Measurements from ENCODE around the gene PNPO.

Gene PNPO

GRCh38 chr17:47996201-47996600, 54.8 kb downstream of the PNPO start:
- DNase-seq (ENCODE audit: low read depth in 1 of 2, low spot score in 1 of 2) = no peak

DNA sequence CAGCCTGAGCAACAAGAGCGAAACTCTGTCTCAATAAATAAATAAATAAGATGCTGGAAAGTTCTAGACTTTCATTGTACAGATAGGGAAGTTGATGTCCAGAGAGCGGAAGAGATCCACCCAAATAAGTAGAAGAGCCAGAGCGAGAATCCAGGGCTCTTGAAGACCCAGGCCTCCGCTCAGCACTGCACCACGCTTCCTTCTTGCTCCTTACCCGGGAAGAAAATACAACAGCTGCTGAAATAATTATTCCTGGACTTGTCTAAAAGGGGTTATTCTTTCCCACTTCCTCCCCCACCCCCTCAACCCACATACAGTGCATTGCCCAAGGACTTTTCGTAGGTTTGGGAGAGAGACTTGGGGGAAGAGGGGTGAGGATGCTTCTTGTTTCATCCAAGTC, 56.2 kb downstream of the PNPO start:
- DNase-seq (ENCODE audit: low read depth in 1 of 2, low spot score in 1 of 2) = no peak

DNA sequence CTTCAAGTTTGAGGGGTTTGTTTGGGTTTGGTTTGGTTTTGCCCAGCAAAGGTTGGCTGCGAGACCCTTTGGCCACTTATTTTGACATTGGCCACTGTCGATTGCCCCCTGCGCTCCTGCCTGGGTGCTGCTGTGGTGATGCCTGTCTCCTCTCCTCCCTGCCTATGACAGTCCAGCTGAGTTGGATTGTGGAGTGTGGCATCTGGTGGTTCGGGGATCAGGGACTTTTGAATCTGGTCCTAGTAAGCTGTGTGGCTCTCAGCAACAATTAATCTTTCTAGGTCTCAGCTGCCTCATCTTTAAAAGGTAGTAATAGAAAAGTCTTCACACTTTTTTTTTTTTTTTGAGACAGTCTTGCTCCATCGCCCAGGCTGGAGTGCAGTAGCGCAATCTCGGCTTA, 56.7 kb downstream of the PNPO start:
- no peak for DNase-seq (ENCODE audit: low read depth in 1 of 2, low spot score in 1 of 2)
